ENCODE data around the gene SCLT1.

Gene SCLT1

DNA sequence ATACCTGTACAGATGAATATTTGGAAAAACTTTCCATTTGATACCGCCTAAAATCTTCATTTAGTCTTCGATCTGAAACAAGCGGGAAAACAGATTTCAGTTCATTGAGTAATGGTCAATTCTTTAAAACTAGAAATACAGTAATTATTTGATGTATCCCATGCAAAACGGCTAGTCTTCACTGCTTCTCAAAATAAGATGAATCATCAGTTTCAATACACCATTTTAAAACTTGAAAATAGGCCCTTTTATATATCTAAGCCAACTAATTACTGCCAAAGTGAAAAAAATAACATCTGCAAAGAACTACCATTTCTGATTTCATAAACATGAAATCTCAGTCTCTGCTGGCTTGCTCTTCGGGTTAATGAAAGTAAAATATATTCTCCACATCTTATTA is 11.0 kb downstream of the SCLT1 start:
- no peak for TF ChIP-seq REST (IDR thresholded peaks at IDR 0.05; ENCODE audit: insufficient read depth in 1 of 2, low read depth in 2 of 2, low read length in 2 of 2)

DNA sequence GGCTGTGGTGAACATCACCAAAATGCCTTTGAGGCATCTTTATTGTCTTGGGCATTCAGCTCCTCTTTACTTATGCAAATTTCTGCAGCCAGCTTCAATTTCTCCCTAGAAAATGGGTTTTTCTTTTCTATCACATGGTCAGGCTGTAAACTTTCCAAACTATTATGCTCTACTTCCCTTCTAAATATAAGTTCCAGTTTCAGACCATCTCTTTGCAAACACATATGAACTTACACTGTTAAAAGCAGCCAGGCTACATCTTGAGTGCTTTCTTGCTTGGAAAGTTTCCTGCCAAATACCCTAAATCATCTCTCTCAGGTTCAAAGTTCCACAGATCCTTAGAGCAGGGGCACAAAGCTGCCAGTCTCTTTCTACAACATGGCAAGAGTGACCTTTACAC is 13.2 kb downstream of the SCLT1 start:
- TF ChIP-seq POLR2AphosphoS5 (IDR thresholded peaks at IDR 0.05; ENCODE audit: low read depth, low read length) (no peak), SIN3A (IDR thresholded peaks at IDR 0.05; ENCODE audit: borderline replicate concordance, insufficient read depth, low read length) (no peak), REST (IDR thresholded peaks at IDR 0.05; ENCODE audit: insufficient read depth in 1 of 2, low read depth in 2 of 2, low read length in 2 of 2) (no peak), FOXP2 (optimal IDR thresholded peaks at IDR 0.05; ENCODE audit: borderline replicate concordance, extremely low read depth, extremely low read length, insufficient read depth) (no peak), TAF1 (IDR thresholded peaks at IDR 0.05; ENCODE audit: borderline replicate concordance, insufficient read depth, low read length) (no peak)

DNA sequence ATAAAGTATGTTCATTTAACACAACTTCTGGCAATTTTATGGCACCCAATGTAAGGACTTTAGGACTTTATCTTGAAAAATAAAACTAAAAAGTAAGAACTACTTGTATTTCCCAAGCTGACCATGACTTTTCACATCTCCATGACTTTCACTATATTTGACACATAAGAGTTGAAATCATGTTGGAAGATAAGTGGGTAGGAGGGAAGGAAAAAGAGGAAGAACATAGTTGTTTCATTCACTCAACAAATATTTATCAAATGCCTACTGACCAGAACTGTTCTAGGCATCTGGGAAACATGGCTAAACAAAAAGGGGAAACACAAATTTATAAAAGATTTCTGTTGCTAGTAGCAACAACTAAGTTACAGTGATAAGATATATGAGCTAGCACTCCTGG is 16.0 kb downstream of the SCLT1 start:
- TF ChIP-seq POLR2AphosphoS5 (IDR thresholded peaks at IDR 0.05; ENCODE audit: low read depth, low read length) (no peak), REST (IDR thresholded peaks at IDR 0.05; ENCODE audit: insufficient read depth in 1 of 2, low read depth in 2 of 2, low read length in 2 of 2) (no peak), FOXP2 (optimal IDR thresholded peaks at IDR 0.05; ENCODE audit: borderline replicate concordance, extremely low read depth, extremely low read length, insufficient read depth) (no peak), SIN3A (IDR thresholded peaks at IDR 0.05; ENCODE audit: borderline replicate concordance, insufficient read depth, low read length) (no peak), TAF1 (IDR thresholded peaks at IDR 0.05; ENCODE audit: borderline replicate concordance, insufficient read depth, low read length) (no peak)

- TF ChIP-seq TAF1 (IDR thresholded peaks at IDR 0.05; ENCODE audit: borderline replicate concordance, insufficient read depth, low read length) (no peak), POLR2AphosphoS5 (IDR thresholded peaks at IDR 0.05; ENCODE audit: low read depth, low read length) (no peak), SIN3A (IDR thresholded peaks at IDR 0.05; ENCODE audit: borderline replicate concordance, insufficient read depth, low read length) (no peak), FOXP2 (optimal IDR thresholded peaks at IDR 0.05; ENCODE audit: borderline replicate concordance, extremely low read depth, extremely low read length, insufficient read depth) (no peak), REST (IDR thresholded peaks at IDR 0.05; ENCODE audit: insufficient read depth in 1 of 2, low read depth in 2 of 2, low read length in 2 of 2) (no peak)
These were observed 28.6 kb downstream of the SCLT1 start for GRCh38 chr4:129064717-129065116.

GRCh38 chr4:129063640-129064039 is 29.7 kb downstream of the SCLT1 start:
- no peak for TF ChIP-seq REST (IDR thresholded peaks at IDR 0.05; ENCODE audit: insufficient read depth in 1 of 2, low read depth in 2 of 2, low read length in 2 of 2)
- TF ChIP-seq TAF1 (IDR thresholded peaks at IDR 0.05; ENCODE audit: borderline replicate concordance, insufficient read depth, low read length): no peak
- TF ChIP-seq FOXP2 (optimal IDR thresholded peaks at IDR 0.05; ENCODE audit: borderline replicate concordance, extremely low read depth, extremely low read length, insufficient read depth): no peak
- no peak for TF ChIP-seq POLR2AphosphoS5 (IDR thresholded peaks at IDR 0.05; ENCODE audit: low read depth, low read length)
- no peak for TF ChIP-seq SIN3A (IDR thresholded peaks at IDR 0.05; ENCODE audit: borderline replicate concordance, insufficient read depth, low read length)
